ENCODE results near the gene RAP2A.
A peak's percentile ranks its signal among the peaks of the same experiment; 100 is the strongest.

The RAP2A gene

GRCh38 chr13:97422118-97423054 lies 11.6 kb upstream of the RAP2A start:
- DNase-seq, result no peak

GRCh38 chr13:97423300-97424045 lies 10.5 kb upstream of the RAP2A start:
- peak in 20 of 56 donors; percentile 0 to 23 (median 6) for DNase-seq

- DNase-seq, result no peak
Observed at GRCh38 chr13:97425590-97425989, 8.4 kb upstream of the RAP2A start.

DNA sequence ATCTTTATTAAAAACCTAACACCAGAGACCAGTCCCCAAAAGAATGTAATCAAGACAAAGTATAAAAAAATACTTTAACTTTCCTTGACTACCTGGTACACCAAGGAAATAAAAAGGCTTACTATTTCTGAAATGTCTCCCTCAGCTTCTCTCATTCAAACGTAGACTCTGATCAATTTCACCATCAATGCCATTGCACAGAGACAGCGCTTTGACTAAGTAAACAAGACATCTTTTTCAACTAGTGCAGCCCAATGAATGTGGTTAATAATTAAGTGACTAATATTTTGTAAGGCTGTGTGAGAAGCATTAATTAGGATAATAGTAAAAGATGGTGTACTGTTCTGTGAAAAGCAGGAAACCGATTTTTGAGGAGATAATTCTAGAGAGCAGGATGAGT lies 7.3 kb upstream of the RAP2A start:
- DNase-seq, result no peak

- peak in 45 of 56 donors; percentile 5 to 77 (median 32) for DNase-seq
Observed at GRCh38 chr13:97429681-97430081, 4.3 kb upstream of the RAP2A start.

DNA sequence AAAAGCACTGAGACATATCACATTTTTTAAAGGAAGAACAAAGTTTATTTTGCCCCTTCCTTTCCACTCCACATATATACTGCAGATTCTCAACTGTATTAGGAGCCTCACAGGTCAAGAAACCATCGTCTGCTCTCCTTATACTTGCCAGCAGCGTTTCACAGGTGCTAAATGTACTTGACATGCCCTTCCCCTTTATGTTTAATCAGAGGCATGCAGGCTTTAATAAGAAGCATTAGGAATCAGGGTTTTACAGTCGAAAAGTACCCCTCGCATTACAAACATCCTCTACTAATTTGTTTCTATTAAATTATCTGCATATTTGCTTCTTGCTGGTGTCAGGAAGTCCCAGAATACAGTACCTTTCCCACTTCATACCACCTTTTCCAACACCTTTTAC lies 3.7 kb upstream of the RAP2A start:
- DNase-seq, result peak in 1 of 56 donors; percentile 29

DNA sequence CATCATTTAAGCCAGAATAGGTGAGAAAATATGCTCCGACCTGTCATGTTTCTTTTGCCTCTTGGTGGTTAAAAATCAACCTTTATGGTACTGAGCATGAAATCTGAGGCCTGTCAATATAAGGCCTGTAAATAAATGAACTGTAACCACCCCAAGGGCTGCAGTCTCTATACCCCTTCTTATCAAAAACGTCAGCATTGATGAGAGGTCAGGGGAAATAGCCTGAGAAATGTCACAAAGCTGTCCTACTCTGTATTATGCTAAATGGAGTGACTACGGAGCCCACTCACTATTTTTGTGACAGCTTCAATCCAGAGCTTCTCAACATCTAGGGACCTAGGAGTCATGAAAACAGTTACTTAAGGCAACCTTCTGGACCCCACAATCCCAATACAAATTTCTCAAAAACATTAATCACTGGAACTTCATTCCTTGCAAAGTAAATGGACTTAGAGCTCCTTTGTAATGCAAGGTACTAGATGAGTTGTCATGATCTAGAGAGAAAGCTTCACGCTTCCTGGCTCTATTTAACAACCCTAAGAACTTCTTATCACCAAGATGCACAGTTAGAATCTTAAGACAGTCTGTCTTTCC lies 2.7 kb upstream of the RAP2A start:
- peak in 1 of 56 donors; percentile 29 for DNase-seq

GRCh38 chr13:97432232-97432916 lies 1.6 kb upstream of the RAP2A start:
- no peak for DNase-seq

DNA sequence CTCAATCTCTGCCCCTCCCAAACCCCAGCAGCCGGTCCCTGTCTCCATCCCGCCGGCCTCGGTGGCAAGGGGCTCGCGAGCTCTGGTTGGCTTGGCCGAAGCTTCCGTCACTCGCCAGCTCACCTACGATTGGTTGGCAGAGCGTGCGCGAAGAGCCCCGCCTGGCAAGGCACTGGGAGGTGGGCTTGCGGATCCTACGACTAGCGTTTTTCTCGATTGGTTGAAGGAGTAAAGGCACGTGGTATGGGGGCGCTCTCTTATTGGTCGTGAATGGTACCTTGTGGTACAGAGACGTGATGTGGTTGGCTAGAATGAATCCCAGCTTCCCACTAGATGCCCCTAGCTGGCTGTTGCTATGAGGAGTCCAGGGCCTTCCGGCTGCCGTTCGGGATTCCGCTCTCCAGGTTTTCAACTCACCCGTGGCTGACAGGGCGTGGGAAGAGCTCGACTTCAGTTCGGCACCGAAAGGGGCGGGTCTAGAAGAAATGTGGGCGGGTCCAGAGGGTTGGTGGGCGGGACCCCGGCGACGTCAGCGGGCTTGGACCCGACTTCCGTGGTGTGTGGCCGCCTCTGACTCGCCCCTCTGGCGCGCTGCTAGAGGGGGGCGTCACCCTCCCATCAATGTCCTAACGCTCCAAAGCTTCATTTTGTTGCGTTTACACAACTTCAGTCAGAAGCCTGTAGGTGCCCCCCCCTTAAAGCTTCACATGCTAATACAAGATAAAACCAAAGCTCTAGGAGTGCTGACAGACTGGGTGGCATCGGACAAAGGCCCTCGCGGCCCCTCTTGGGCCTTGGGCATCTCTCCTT lies 847 bp upstream of the RAP2A start:
- peak; percentile 98 to 100 (median 100) for DNase-seq

- DNase-seq, result peak in 42 of 56 donors; percentile 4 to 69 (median 36)
Observed at GRCh38 chr13:97434397-97435201, 630 bp downstream of the RAP2A start.

GRCh38 chr13:97435323-97435722 lies 1.4 kb downstream of the RAP2A start:
- DNase-seq, result no peak

DNA sequence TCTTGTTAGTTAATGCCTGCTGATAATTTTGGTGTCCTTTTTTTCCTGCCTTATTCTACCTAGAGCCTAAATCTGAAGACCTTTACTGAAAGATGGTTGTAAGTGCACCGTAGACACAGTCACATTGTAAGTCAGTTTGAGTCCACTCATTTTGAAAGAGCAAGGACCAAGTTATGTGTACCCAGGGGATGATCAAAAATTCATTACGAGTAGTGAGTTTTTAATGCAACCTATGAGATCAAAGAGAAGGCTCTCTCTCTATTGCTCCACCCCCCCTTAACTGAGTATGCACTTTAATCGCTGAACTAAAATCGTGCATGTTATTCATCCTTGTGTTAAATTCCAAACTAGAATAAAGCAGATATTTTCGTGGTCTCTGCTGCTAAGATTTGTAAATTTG lies 1.8 kb downstream of the RAP2A start:
- no peak for DNase-seq

DNA sequence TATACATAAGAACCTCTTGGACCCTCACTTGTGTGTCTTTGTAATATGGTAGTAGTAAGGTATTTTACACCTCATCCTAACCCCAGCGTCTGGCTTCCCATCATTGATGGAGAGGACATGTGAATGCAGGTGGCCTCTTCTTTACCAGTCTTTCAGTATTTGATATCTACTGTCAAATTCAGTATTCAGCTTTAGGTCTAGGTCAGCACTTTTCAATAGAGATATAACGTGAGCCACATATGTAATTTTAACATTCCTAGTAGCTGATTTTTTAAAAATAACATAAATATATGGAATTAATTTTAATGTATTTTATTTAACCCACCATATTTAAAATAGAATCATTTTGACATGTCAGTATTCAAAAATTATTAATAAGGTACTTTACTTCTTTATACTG lies 2.9 kb downstream of the RAP2A start:
- DNase-seq, result no peak

DNA sequence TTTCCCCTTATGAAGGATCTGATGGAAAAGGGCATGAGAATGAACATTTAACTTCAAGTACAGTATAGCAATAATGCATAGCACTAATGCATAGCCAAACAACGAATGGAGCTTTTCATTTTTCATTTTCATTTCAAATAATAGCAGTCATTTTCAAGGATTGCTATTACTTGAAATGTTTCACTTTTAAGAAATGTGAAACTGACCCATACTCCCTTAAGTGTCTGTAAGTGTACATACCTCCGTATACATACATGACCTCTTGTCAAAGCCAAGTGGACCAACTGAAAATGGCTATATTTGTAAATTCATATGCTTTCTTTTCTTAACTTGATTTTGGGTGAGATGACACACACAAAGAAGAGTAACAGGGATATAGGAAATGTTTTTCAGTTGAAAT lies 3.8 kb downstream of the RAP2A start:
- no peak for DNase-seq

DNA sequence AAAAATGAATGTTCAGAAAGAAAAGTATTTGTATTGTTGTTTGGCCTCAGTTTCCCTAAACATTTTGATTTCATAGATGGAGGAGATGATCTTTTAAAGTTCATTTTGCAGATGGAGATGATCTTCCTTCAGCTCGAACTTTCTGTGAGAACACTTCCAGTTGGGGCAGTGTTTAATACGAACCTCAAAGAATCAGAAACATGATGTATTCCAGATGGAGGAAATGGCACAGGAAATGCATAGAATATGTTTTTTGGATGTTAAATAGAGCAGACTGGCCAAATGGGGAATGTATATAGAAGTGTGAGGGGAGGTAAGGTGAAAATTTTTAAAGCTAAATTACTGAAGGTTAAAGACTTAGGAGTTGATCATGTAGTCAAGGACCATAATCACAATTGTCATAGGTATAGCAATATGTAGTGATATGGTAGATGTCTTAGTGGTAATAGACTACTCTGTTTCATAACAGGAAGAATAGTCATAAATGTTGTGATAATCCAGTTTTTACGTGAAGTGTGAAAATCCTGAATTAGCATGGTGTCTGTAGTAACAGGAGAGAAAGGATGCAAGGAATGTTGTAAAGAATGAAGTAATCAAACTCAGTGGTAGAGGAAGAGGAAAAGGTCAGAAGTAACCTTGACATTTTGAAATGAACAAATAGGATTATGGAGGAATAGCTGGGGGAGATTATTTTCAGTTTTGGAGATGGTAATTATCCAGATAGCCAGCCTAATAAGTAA lies 5.1 kb downstream of the RAP2A start:
- no peak for DNase-seq

- DNase-seq, result no peak
Observed at GRCh38 chr13:97440598-97441170, 6.7 kb downstream of the RAP2A start.

- no peak for DNase-seq
Observed at GRCh38 chr13:97441368-97441767, 7.4 kb downstream of the RAP2A start.

DNA sequence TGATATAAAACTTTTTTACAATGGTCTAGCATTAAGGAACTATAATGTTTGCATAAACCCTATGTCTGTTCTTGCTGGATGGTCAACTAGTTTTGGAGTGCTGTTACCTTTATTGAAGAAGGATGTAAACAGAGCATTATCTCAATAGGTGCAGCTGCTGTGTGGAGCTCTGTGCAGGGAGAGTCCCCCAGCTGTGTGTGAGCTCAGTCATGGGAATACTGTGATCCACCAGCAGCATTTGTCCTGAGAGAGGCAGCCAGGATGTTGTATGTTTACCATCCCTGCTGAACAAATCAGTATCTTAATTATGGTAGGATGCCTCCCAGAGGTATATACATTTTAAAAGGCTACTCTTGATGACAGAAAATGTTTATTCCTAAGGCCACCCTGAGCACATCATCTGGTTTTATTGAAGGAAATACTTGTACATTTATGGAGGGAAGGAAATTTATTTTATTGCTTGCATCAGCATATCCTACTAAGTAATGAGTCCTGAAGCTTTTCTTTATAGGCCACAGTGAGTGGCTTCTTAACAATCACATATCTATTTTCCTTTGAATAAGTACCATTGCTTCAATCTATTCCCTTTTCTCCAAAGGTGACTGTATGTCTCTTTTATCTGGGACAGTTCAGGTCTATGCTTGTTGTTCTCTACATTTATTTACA lies 11.7 kb downstream of the RAP2A start:
- no peak for DNase-seq

Measured in amygdala (tissue), 56 donors.